GM13976 (cell line): ENCODE measurements around the gene WIPI1.

Experiments used
- DNase-seq: peaks from one replicate; pipeline ENCODE4 v3.0.0; 2012; ENCODE audit warnings: low spot score
- CTCF ChIP-seq: IDR thresholded peaks from 2 replicates; pipeline ENCODE4 v1.5.1; 2012; ENCODE audit warnings: borderline replicate concordance, mild to moderate bottlenecking; ENCODE audit not compliant: insufficient read depth; ENCODE audit errors: extremely low read depth, missing control alignments, control extremely low read depth
- in situ Hi-C: fragments of 300-500 bp; cut with MboI; formaldehyde crosslinking; loops from one replicate; pipeline ENCODE4 v1.12.0; 2022; ENCODE audit warnings: low sequenced_read_pairs, mixed read lengths, inconsistent platforms; ENCODE audit not compliant: unreplicated experiment

WIPI1 gene

GRCh38 chr17:68387435-68388218 lies 69.7 kb downstream of the WIPI1 start:
- in situ Hi-C loops, result no loop called here
- no peak for DNase-seq
- no peak for TF ChIP-seq CTCF

- in situ Hi-C loops, result no loop called here
- DNase-seq, result no peak
- no peak for TF ChIP-seq CTCF
Observed at GRCh38 chr17:68385490-68386215, 71.6 kb downstream of the WIPI1 start.

GRCh38 chr17:68384941-68385340 lies 72.4 kb downstream of the WIPI1 start:
- no peak for DNase-seq
- no peak for TF ChIP-seq CTCF

GRCh38 chr17:68384471-68384870 lies 72.8 kb downstream of the WIPI1 start:
- no peak for TF ChIP-seq CTCF
- no peak for DNase-seq
- in situ Hi-C loops, result no loop called here

More at GRCh38 chr17:68384941-68385340, 72.4 kb downstream of the WIPI1 start:
- in situ Hi-C loops, result no loop called here

- in situ Hi-C loops, result no loop called here
- DNase-seq, result no peak
Observed at GRCh38 chr17:68383443-68384321, 73.6 kb downstream of the WIPI1 start.

GRCh38 chr17:68383120-68383442 lies 74.2 kb downstream of the WIPI1 start:
- no peak for TF ChIP-seq CTCF
- in situ Hi-C loops, result no loop called here
- DNase-seq, result no peak

More at GRCh38 chr17:68383443-68384321, 73.6 kb downstream of the WIPI1 start:
- no peak for TF ChIP-seq CTCF
